Left lobe of liver (tissue), 2 donors: ENCODE results near the gene SLC66A2. TPM values are rescaled to one million over a fixed set of nuclear protein-coding genes. Genes with fewer than 3 reads are reported as not detected.
A peak's percentile ranks its signal among the peaks of the same experiment; 100 is the strongest.
"Not testable (repeated sequence)": the region's sequence is repeated elsewhere in the genome, so short reads cannot be mapped to it uniquely, and the experiment has no call there.

Experiments
- ATAC-seq: fragments of 200-7000 bp; cut with Tn5 transposase; one replicate; pipeline ENCODE4 v1.9.1; 2020; ENCODE audit warnings: mild to moderate bottlenecking, moderate library complexity
- DNase-seq: peaks from one replicate; pipeline ENCODE4 v3.0.0-alpha.2; 2020; ENCODE audit warnings: low spot score
- total RNA-seq: library from RNA; stranded (reverse); gene quantifications from one replicate; pipeline ENCODE4 v1.2.1, GENCODE V29; 2021
- donor health status: DM: no; HTN: no; CAD: no; lungs with moderate emphysema.
- donor health status: DM: no; HTN: yes; CAD: no.

The SLC66A2 gene
- total RNA-seq, 1 donor from 2014 or later, result 140 TPM

DNA sequence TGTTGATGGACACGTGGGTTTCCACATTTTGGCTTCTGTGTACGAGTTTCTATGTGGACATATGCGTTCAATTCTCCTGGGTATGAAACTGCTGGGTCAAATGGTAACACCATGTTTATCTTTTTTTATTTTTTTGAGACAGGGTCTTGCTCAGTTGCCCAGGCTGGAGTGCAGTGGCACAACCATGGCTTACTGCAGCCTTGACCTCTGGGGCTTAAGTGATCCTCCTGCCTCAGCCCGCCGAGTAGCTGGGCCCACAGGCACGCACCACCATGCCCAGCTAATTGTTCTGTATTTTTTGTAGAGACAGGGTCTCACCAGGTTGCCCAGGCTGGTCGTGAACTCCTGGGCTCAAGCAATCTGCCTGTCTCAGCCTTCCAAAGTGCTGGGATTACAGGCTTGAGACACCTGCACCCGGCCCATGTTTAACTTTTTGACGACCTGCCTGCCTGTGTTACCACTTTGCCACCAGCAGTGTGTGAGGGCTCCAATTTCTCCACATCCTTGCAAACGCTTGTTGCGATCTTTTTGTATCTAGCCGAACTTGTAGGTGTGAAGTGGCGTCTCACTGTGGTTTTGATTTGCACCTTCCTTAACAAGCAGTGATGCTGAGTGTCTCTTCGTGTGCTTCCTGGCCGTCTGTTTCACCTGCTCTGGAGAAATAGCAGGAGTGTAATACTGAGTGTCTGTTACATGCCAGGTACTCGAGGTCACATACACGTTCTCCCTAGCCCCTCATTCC, 19.9 kb upstream of the SLC66A2 start:
- ATAC-seq, result no peak
- no peak for DNase-seq

GRCh38 chr18:79970419-79971133, 19.1 kb upstream of the SLC66A2 start:
- DNase-seq, result no peak
- no peak for ATAC-seq

DNA sequence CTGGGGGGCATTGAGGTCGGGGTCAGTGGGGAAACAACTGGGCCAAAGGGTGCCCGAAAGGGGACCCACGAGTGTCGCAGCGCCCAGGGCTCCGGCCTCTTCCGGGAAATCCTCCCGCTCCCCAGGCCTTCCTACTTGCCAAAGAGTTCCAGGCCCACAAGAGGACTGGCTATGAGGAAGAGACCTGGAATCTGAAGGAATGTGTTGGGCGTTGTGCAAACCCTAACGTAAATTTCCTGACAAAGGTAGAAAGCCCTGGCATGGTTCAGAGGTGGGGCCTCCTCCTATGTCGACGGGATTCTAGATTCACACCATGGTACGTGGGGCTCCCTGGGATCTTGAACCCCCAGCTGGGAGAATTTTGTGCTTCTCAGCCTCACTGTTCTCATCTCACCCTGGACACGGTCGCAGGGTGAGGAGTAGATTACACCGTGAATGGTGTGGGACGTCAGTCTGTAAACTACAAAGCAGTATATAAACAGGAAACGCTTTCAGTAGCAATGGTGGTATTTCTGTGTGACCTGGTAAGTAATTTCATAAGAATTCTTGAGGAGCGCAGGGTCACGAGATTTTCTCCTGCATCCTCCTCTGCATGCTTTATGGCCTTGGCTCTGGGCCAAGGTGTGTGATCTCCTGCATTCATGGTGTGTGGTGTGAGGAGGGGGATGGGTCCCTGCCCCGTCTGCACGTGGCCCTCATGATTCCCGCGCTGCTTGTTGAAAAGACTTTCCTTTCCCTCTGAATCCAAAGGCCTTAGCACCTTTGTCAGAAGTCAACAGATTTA, 13.9 kb upstream of the SLC66A2 start:
- peak; percentile 60 for ATAC-seq
- DNase-seq, result peak; percentile 57

- peak; percentile 82 for DNase-seq
- ATAC-seq, result peak; percentile 95
Observed at GRCh38 chr18:79964330-79965118, 13.1 kb upstream of the SLC66A2 start, which contains the start of gene HSBP1L1. Gene HSBP1L1, plus strand, starts transcription at chr18:79964643. Its CDS starts 93 bp downstream, at chr18:79964736.

DNA sequence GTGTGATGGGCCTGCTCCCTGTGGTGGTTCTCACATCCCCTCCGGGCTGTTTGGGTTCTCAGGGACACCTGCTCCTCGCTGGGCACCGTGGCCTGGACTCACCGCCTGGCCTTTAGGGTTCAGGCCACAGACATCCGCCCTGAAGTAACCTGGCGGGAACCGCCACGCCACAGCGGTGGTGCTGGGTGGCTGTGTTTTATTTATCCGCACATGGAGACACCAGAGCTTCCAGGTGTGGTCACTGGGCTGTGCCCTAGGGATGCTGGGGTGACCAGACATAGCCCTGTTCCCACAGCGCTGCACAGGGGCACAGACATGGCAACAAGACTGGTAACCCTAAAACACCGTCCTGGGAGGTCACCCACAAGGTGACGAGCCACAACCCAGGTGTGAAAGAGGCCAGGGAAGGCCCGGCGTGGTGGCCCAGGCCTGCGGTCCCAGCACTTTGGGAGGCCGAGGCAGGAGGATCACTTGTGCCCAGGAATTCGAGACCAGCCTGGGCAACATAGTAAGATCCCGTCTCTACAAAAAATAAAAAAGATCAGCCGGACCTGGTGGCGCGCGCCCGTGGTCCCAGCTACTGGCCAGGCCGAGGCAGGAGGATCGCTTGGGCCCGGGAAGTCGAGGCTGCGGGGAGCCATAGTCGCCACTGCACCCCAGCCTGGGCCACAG, 12.3 kb upstream of the SLC66A2 start:
- DNase-seq (no peak), ATAC-seq (no peak)

GRCh38 chr18:79962835-79963657, 11.6 kb upstream of the SLC66A2 start:
- no peak for ATAC-seq
- no peak for DNase-seq

- ATAC-seq (no peak), DNase-seq (no peak)
Observed at GRCh38 chr18:79962311-79962710, 10.9 kb upstream of the SLC66A2 start.

GRCh38 chr18:79961527-79962291, 10.3 kb upstream of the SLC66A2 start:
- DNase-seq (no peak), ATAC-seq (no peak)

DNA sequence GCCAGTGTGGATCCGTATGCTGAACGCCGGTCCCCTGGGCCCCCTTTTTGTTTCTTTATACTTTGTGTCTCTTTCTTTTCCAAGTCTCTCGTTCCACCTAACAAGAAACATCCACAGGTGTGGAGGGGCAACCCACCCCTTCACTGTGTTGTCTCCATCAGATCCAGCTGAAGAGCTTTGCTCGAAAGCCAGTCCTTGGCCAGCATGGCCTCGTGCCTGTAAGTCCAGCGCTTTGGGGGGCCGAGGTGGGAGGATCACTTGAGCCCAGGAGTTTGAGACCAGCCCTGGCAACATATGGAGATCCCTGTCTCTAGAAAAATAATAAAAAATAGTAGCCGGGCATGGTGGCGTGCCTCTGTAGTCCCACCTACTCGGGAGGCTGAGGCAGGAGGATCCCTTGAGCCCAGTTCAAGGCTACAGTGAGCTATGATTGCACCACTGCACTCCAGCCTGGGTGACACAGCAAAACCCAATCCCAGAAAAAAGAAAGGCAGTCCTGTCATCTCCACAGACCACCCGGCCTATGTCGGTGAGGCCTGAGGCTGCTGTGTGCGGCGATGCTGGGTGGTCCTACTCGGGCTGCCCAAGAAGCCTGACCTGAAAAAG, 9.6 kb upstream of the SLC66A2 start:
- DNase-seq, result no peak
- no peak for ATAC-seq

DNA sequence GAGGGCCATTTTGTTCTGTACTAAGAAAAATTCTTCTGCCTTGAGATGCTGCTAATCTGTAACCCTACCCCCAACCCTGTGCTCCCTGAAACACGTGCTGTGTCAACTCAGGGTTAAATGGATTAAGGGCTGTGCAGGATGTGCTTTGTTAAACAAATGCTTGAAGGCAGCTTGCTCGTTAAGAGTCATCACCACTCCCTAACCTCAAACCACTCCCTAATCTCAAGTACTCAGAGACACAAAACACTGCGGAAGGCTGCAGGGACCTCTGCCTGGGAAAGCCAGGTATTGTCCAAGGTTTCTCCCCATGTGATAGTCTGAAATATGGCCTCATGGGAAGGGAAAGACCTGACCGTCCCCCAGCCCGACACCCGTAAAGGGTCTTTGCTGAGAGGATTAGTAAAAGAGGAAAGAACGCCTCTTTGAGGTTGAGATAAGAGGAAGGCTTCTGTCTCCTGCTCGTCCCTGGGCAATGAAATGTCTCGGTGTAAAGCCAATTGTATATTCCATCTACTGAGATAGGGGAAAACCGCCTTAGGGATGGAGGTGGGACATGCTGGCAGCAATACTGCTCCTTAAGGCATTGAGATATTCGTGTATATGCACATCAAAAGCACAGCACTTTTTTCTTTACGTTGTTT, 8.8 kb upstream of the SLC66A2 start:
- DNase-seq, result not testable (repeated sequence)

DNA sequence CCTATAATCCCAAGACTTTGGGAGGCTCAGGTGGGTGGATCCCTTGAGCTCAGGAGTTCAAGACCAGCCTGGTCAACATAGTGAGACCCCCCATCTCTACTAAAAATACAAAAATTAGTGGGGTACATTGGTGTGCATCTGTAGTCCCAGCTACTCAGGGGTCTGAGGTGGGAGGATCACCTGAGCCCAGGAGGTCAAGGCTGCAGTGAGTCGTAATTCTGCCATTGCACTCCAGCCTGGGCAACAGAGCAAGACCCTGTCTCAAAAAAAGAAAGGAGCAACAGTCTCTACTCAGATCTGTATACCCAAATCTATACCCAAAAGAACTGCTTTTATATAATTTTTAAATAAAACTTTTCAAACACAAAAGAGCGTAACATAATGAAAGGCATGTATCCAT, 7.5 kb upstream of the SLC66A2 start:
- ATAC-seq (no peak), DNase-seq (no peak)

More for the DNA sequence above, 8.8 kb upstream of the SLC66A2 start:
- ATAC-seq, result not testable (repeated sequence)

DNA sequence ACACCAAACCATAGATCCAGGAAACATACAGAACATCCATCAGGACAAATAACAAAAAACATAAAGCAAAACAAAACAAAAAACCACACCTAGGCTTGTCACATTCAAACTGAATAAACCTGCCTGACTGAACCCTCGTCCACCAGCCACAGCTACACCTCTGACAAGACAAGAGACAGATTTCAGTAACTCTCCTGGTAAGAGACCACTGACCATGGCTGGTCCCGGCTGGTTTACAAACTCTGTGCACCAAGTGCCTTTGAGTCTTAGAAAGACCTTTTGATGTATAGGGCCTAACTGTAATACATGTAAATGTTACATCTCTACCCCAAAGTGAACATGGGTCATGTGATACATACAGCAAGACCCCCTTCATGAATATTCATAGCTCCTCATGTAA, 4.8 kb upstream of the SLC66A2 start:
- DNase-seq, result no peak
- no peak for ATAC-seq

- ATAC-seq (no peak), DNase-seq (peak; percentile 14)
Observed at GRCh38 chr18:79955302-79956075, 4.0 kb upstream of the SLC66A2 start.

GRCh38 chr18:79954791-79955190, 3.3 kb upstream of the SLC66A2 start:
- DNase-seq (peak; percentile 38), ATAC-seq (no peak)

GRCh38 chr18:79953971-79954651, 2.7 kb upstream of the SLC66A2 start:
- peak; percentile 34 for DNase-seq
- peak; percentile 0 for ATAC-seq

DNA sequence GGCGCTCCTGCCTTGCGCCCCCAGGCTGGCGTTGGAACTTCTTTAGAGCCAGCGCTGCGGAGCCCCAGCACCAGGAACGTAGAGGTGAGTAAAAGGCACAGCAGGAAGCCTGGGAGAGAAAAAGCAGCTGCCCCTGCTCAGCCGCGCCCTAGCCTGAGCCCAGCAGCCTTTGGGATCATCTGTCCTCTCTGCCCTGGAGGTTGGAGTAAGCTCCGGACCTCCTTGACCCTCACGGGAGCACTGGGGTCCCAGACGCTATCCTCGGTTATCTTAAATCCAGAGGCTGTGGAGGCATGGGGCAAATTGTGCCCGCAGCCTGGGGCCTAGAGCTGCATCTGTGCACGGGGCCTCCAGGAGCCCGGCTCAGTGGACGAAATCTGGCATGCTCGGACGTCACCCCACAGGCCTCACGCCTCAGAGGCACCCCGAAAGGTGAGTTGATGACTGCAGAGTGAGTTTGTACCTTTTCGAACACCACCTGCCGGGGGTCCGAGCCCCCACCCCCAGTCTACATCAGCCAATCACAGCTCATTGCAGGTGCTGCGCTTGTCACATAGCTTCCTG, 1.6 kb upstream of the SLC66A2 start:
- no peak for DNase-seq

More for the DNA sequence above, 1.6 kb upstream of the SLC66A2 start:
- ATAC-seq, result no peak
